Skeletal muscle satellite cell (primary cell): ENCODE measurements around the gene RTP5.
"Not testable (repeated sequence)": the region's sequence is repeated elsewhere in the genome, so short reads cannot be mapped to it uniquely, and the experiment has no call there.

ENCODE experiments used
- H3K27me3 ChIP-seq: 2 replicates; pipeline ENCODE4 v1.7.0; 2013; ENCODE audit warnings: low read length; ENCODE audit not compliant: control insufficient read depth, insufficient read depth
- H3K36me3 ChIP-seq: 2 replicates; pipeline ENCODE4 v1.7.0; 2013; ENCODE audit warnings: mild to moderate bottlenecking, control low read depth, low read length; ENCODE audit not compliant: insufficient read depth
- H3K4me1 ChIP-seq: 2 replicates; pipeline ENCODE4 v1.7.0; 2013; ENCODE audit warnings: low read length; ENCODE audit not compliant: control insufficient read depth, insufficient read depth
- H3K4me2 ChIP-seq: 2 replicates; pipeline ENCODE4 v1.7.0; 2013; ENCODE audit warnings: mild to moderate bottlenecking, low read length
- H3K4me3 ChIP-seq: 2 replicates; pipeline ENCODE4 v1.7.0; 2013; ENCODE audit warnings: low read length
- H3K9ac ChIP-seq: 2 replicates; pipeline ENCODE4 v1.7.0; 2013; ENCODE audit warnings: mild to moderate bottlenecking, low read depth, low read length, moderate library complexity
- H3K9me3 ChIP-seq: replicated peaks from 2 replicates; pipeline ENCODE4 v1.7.0; 2013; ENCODE audit warnings: mild to moderate bottlenecking, control low read depth, low read length

The RTP5 gene

DNA sequence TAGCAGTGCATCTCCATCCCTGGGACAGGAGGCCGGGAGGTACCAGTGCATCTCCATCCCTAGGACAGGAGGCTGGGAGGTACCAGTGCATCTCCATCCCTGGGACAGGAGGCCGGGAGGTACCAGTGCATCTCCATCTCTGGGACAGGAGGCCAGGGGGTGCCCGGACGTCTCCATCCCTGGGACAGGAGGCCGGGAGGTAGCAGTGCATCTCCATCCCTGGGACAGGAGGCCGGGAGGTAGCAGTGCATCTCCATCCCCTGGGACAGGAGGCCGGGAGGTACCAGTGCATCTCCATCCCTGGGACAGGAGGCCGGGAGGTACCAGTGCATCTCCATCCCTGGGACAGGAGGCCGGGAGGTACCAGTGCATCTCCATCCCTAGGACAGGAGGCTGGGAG is 52.1 kb downstream of the RTP5 start:
- H3K27me3 ChIP-seq = peaks cover 35% of the 10 kb centered on the region
- not testable (repeated sequence) for H3K9me3 ChIP-seq, H3K4me1 ChIP-seq, H3K9ac ChIP-seq, H3K4me2 ChIP-seq, H3K36me3 ChIP-seq, H3K4me3 ChIP-seq

DNA sequence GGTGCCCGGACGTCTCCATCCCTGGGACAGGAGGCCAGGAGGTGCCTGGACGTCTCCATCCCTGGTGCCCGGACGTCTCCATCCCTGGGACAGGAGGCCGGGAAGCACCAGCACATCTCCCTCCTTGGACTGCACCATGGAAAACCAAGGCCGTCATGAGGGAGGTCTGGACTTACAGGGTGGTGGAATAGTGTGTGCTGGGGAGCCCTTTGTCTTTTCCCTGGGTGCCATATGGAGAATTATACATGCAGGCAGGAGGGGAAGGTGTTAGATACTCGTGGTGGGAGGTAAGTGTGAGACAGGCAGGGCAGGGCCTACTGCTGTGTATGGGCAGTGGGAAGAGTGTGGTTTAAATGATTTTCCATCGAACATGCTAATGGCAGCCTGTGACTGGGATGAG is 52.9 kb downstream of the RTP5 start:
- Histone ChIP-seq H3K27me3 (peaks cover 41% of the 10 kb centered on the region), H3K9ac (no peak overlapping the region), H3K4me1 (no peaks in the 10 kb centered on the region), H3K9me3 (no peaks in the 10 kb centered on the region), H3K36me3 (no peaks in the 10 kb centered on the region), H3K4me2 (no peak overlapping the region), H3K4me3 (no peak overlapping the region)

GRCh38 chr2:241922816-241923601 is 53.5 kb downstream of the RTP5 start:
- H3K9ac ChIP-seq, H3K4me3 ChIP-seq, H3K36me3 ChIP-seq, H3K9me3 ChIP-seq, H3K4me2 ChIP-seq, H3K4me1 ChIP-seq: not testable (repeated sequence)
- H3K27me3 ChIP-seq = peaks cover 39% of the 10 kb centered on the region
